ENCODE data around the gene TMED7.

DNA sequence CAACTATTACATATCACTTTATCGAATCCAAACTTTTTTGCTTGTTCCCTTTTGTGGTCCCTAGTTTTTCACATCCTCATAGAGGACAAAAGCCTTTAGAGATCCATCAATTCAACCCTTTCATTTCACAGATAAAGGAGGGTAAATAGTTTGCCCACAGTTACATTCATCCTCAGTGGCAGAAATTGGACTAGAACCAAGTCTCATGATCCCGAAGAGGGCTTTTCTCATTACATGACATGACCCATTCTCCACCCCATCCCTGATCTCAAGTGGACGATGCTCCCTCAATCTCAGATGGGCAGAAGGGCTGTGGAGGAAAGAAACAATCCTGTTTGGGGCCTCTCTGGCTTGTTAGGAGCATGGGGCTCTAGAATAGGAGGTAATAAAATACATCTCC, 46.6 kb downstream of the TMED7 start:
- TF ChIP-seq FOXM1 (IDR thresholded peaks at IDR 0.05; ENCODE audit: borderline replicate concordance) (no peak), ZNF384 (IDR thresholded peaks at IDR 0.05) (no peak), TARDBP (IDR thresholded peaks at IDR 0.05) (no peak), ELF4 (IDR thresholded peaks at IDR 0.05) (no peak), SUZ12 (IDR thresholded peaks at IDR 0.05) (no peak)
